HG02840 (cell line): ENCODE data around the gene CDKN1A.
"Not testable (repeated sequence)": the region's sequence is repeated elsewhere in the genome, so short reads cannot be mapped to it uniquely, and the experiment has no call there.

Source experiments
- ATAC-seq: cut with Tn5 transposase; IDR thresholded peaks from one replicate; pipeline ENCODE4 v1.9.1; 2021; ENCODE audit warnings: mild to moderate bottlenecking, moderate library complexity, moderate number of reproducible peaks; ENCODE audit not compliant: unreplicated experiment, low FRiP score

The CDKN1A gene

GRCh38 chr6:36678488-36679042, at the start of gene CDKN1A:
CDKN1A (plus strand) TSS chr6:36678714; CDS start chr6:36684102, 5,388 bp downstream.
- no peak for ATAC-seq

- ATAC-seq, result no peak
Measured at GRCh38 chr6:36629784-36630183, 48.7 kb upstream of the CDKN1A start.

GRCh38 chr6:36631326-36632011, 47.0 kb upstream of the CDKN1A start:
- no peak for ATAC-seq

- no peak for ATAC-seq
Measured at GRCh38 chr6:36633370-36633769, 45.1 kb upstream of the CDKN1A start.

- no peak for ATAC-seq
Measured at GRCh38 chr6:36633915-36634314, 44.6 kb upstream of the CDKN1A start.

- no peak for ATAC-seq
Measured at GRCh38 chr6:36634317-36635108, 44.0 kb upstream of the CDKN1A start.

- ATAC-seq, result no peak
Measured at GRCh38 chr6:36636283-36636682, 42.2 kb upstream of the CDKN1A start.

GRCh38 chr6:36636687-36637418, 41.7 kb upstream of the CDKN1A start:
- no peak for ATAC-seq

GRCh38 chr6:36638579-36638978, 39.9 kb upstream of the CDKN1A start:
- ATAC-seq, result no peak

- no peak for ATAC-seq
Measured at GRCh38 chr6:36639171-36639808, 39.2 kb upstream of the CDKN1A start.

GRCh38 chr6:36641543-36641942, 37.0 kb upstream of the CDKN1A start:
- no peak for ATAC-seq

GRCh38 chr6:36642913-36643817, 35.3 kb upstream of the CDKN1A start:
- ATAC-seq, result no peak

- ATAC-seq, result no peak
Measured at GRCh38 chr6:36643977-36644376, 34.5 kb upstream of the CDKN1A start.

GRCh38 chr6:36649086-36649485, 29.4 kb upstream of the CDKN1A start:
- no peak for ATAC-seq

GRCh38 chr6:36649701-36650484, 28.6 kb upstream of the CDKN1A start:
- no peak for ATAC-seq

GRCh38 chr6:36650848-36651478, 27.6 kb upstream of the CDKN1A start:
- ATAC-seq, result no peak

GRCh38 chr6:36651659-36652379, 26.7 kb upstream of the CDKN1A start:
- ATAC-seq, result no peak

GRCh38 chr6:36654469-36654868, 24.0 kb upstream of the CDKN1A start:
- ATAC-seq, result not testable (repeated sequence)
